ENCODE results near the gene LPAR1.
A peak's percentile ranks its signal among the peaks of the same experiment; 100 is the strongest.

The LPAR1 gene

DNA sequence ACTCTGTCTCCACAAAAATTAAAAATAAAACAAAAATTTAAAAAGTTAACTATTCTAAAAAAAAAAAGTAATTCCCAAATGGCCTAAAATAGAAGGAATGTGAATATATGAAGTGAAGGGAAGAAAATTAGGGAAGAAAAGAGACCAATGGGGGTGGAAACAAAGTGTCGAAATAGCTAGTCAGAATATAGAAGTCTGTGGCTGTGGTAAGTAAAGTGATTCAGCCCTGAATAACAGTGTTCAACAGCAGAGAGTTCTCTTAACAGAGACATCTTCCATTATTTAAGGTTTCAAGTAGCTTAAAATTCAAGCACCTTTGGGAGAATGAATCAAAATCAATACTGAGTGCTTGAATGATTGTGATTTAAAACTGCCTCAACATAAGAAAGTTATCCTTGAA, 51.7 kb downstream of the LPAR1 start:
- in situ Hi-C loops (cut with HindIII; ENCODE audit: low sequenced_read_pairs), result no loop called here
- H3K4me3 ChIP-seq (ENCODE audit: low read depth, low read length), result no peak overlapping the region
- no peak for DNase-seq (ENCODE audit: low read depth)
- TF ChIP-seq, protein P1, sequence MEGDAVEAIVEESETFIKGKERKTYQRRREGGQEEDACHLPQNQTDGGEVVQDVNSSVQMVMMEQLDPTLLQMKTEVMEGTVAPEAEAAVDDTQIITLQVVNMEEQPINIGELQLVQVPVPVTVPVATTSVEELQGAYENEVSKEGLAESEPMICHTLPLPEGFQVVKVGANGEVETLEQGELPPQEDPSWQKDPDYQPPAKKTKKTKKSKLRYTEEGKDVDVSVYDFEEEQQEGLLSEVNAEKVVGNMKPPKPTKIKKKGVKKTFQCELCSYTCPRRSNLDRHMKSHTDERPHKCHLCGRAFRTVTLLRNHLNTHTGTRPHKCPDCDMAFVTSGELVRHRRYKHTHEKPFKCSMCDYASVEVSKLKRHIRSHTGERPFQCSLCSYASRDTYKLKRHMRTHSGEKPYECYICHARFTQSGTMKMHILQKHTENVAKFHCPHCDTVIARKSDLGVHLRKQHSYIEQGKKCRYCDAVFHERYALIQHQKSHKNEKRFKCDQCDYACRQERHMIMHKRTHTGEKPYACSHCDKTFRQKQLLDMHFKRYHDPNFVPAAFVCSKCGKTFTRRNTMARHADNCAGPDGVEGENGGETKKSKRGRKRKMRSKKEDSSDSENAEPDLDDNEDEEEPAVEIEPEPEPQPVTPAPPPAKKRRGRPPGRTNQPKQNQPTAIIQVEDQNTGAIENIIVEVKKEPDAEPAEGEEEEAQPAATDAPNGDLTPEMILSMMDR (IDR thresholded peaks at IDR 0.05; ENCODE audit: low read depth, low read length, missing control alignments), result no peak

DNA sequence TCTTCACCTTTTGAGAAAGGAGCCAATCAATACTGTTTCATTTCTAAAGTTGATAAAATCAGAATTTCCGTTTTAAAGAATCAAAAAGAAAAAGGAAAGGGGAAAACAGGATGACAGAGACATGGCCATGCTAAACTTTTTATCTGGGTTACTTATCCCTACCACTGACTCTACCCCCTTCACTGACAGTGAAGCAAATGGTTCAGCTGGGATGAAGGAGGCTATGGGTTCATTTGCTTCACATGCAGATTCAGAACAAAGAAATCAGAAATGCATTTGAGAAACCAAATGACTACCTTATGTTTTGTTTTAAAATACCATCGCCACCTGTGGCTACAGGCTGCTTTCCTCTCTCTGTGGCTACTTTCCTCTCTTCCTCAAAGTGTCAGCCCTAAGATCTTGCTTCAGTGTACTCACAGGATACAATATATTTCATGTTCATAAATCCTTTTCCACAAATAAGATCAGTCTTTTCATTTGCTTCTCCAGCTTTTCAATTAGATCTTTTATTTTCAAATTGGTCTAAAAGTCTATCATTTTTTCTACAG, 53.3 kb downstream of the LPAR1 start:
- TF ChIP-seq, protein P1 (IDR thresholded peaks at IDR 0.05; ENCODE audit: low read depth, low read length, missing control alignments), result no peak
- in situ Hi-C loops (cut with HindIII; ENCODE audit: low sequenced_read_pairs), result no loop called here
- DNase-seq (ENCODE audit: low read depth), result no peak
- no peak overlapping the region for H3K4me3 ChIP-seq (ENCODE audit: low read depth, low read length)

DNA sequence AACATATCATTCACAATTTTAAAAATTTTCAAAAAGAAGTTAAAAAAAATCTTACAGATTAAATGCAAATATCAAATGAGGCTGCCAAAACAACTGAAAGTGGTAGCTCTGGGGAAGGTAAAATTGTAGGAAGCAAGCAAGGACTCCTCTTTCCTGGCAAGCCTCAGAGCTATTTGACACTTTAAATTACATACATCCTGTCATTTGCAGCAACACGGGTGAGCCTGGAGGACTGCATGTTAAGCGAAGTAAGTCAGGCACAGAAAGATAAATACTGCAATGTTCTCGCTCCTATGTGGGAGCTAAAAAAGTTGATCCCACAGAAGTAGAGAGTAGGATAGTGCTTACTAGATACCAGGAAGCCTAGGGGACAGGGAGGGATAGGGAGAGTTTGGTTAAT, 58.0 kb downstream of the LPAR1 start:
- in situ Hi-C loops (cut with HindIII; ENCODE audit: low sequenced_read_pairs), result no loop called here
- no peak for DNase-seq (ENCODE audit: low read depth)
- H3K4me3 ChIP-seq (ENCODE audit: low read depth, low read length), result no peak overlapping the region
- TF ChIP-seq, protein P1 (IDR thresholded peaks at IDR 0.05; ENCODE audit: low read depth, low read length, missing control alignments), result no peak

DNA sequence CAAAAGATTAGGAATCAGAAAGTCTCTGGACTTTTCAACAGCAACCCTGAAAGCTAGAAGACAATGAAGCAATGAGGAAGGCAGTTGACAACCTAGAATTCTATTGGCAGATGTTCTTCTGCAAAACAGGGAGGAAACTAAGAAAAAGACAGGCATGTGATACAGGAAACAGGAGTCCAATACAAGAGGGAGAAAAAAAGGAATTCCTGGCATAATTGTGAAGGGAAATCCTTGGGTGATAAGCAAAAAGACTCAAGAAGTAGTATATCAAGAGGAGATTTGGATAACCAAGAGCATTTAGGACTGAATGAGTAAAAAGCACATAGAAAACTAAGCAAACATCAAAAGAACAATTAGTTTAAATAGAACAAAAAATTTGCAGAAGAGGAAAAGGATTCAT, 58.6 kb downstream of the LPAR1 start:
- no peak for DNase-seq (ENCODE audit: low read depth)
- H3K4me3 ChIP-seq (ENCODE audit: low read depth, low read length), result no peak overlapping the region
- in situ Hi-C loops (cut with HindIII; ENCODE audit: low sequenced_read_pairs), result no loop called here
- TF ChIP-seq, protein P1 (IDR thresholded peaks at IDR 0.05; ENCODE audit: low read depth, low read length, missing control alignments), result no peak

DNA sequence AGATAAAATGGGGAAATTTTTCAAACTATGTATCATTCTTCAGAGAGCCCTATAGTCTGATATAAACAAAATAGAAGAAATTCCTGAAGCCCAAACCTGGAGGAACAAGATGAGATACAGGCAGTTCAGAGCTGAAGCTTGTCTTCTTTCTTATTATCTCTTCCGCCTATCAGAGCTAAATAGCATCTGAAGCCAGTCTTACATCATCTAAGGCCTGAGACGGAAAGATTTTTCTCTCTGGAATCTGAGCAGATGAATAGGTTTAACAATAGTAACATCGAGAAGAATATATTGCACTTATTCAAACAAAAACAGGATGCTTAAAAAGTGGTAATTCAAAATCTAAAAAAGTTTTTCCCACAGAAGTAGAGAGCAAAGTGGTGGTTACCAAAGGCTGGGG, 59.8 kb downstream of the LPAR1 start:
- TF ChIP-seq, protein P1 (IDR thresholded peaks at IDR 0.05; ENCODE audit: low read depth, low read length, missing control alignments), result no peak
- no peak for DNase-seq (ENCODE audit: low read depth)
- in situ Hi-C loops (cut with HindIII; ENCODE audit: low sequenced_read_pairs), result no loop called here
- no peak overlapping the region for H3K4me3 ChIP-seq (ENCODE audit: low read depth, low read length)

DNA sequence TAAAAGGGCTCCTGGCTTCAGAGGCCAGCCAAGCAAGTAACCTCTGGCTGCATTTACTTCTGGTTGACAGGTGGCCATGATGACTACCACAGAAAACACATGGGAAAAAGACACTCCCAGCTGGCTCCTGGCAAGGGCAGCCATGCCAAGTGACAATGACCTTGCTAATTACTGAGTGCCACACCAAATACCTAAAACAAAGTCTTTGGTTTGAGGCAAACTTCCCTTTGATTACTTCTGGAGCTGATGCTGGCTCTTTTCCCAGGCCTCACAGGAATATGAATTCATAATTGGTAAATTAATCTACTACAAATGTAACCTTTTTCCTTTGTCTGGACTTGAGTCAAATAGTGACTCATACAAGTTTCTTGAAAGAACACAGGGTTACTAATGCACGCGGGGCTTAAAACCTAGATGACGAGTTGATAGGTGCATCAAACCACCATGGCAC, 61.0 kb downstream of the LPAR1 start:
- in situ Hi-C loops (cut with HindIII; ENCODE audit: low sequenced_read_pairs), result no loop called here
- peak; percentile 86 for DNase-seq (ENCODE audit: low read depth)
- TF ChIP-seq, protein P1 (IDR thresholded peaks at IDR 0.05; ENCODE audit: low read depth, low read length, missing control alignments), result no peak
- no peak overlapping the region for H3K4me3 ChIP-seq (ENCODE audit: low read depth, low read length)

Measured in astrocyte of the cerebellum (primary cell).